Stimulated activated naive CD8-positive, alpha-beta T cell treated with anti-CD3 and anti-CD28 coated beads, Interleukin-15, Interleukin-2, amounts not matched to agents 100 ng/mL and 50 ng/mL, for 24 hours (primary cell): ENCODE results near the gene STX18.
A peak's percentile ranks its signal among the peaks of the same experiment; 100 is the strongest.
"Not testable (repeated sequence)": the region's sequence is repeated elsewhere in the genome, so short reads cannot be mapped to it uniquely, and the experiment has no call there.

ENCODE experiments used
- H3K27ac Mint-ChIP-seq: one replicate; pipeline ENCODE4 v1.8.0; 2021; ENCODE audit warnings: mild to moderate bottlenecking, mixed read lengths
- H3K27me3 Mint-ChIP-seq: one replicate; pipeline ENCODE4 v1.8.0; 2021; ENCODE audit warnings: mixed read lengths
- H3K36me3 Mint-ChIP-seq: one replicate; pipeline ENCODE4 v1.8.0; 2021; ENCODE audit warnings: low read depth, mixed read lengths
- H3K4me1 Mint-ChIP-seq: one replicate; pipeline ENCODE4 v1.8.0; 2021; ENCODE audit warnings: low read depth, mixed read lengths
- H3K4me3 Mint-ChIP-seq: one replicate; pipeline ENCODE4 v1.8.0; 2021; ENCODE audit warnings: mild to moderate bottlenecking, mixed read lengths
- H3K9me3 Mint-ChIP-seq: one replicate; pipeline ENCODE4 v1.8.0; 2021; ENCODE audit warnings: mixed read lengths

The STX18 gene

DNA sequence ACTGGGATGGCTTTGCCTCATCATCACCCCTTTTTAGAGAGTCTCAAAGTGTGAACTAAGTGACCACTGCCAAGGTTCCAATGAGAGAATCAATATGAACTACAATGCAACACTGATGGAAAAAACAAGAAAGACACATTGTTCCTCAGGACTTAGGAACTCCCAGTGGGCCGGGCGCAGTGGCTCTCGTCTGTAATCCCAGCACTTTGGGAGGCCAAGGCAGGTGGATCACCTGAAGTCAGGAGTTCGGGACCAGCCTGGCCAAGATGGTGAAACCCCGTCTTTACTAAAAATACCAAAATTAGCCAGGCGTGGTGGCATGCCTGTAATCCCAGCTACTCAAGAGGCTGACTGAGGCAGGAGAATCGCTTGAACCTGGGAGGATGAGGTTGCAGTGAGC, 119.7 kb downstream of the STX18 start:
- not testable (repeated sequence) for H3K27me3 Mint-ChIP-seq, H3K4me3 Mint-ChIP-seq, H3K27ac Mint-ChIP-seq, H3K9me3 Mint-ChIP-seq
- Mint-ChIP-seq H3K36me3 (peaks cover 40% of the 10 kb centered on the region), H3K4me1 (peaks cover 24% of the 10 kb centered on the region)

DNA sequence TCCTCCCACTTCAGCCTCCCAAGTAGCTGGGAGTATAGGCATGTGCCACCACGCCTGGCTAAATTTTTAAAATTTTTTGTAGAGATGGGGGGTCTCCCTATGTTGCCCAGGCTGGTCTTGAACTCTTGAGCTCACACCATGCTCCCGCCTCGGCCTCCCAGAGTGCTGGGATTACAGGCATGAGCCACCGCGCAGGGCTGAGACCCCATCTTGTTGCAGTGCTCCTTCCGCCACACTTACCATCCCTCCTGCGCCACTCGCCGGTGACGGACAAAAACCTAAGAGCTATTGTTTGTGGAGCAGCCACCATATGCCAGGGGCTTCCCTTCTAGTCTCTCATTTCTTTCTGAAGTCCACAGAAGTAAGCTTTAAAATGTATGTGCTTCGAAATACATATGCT, 120.5 kb downstream of the STX18 start:
- H3K36me3 Mint-ChIP-seq: peaks cover 40% of the 10 kb centered on the region
- H3K4me1 Mint-ChIP-seq: peaks cover 24% of the 10 kb centered on the region
- no peak overlapping the region for H3K4me3 Mint-ChIP-seq
- no peak overlapping the region for H3K27ac Mint-ChIP-seq
- no peaks in the 10 kb centered on the region for H3K27me3 Mint-ChIP-seq
- no peaks in the 10 kb centered on the region for H3K9me3 Mint-ChIP-seq

DNA sequence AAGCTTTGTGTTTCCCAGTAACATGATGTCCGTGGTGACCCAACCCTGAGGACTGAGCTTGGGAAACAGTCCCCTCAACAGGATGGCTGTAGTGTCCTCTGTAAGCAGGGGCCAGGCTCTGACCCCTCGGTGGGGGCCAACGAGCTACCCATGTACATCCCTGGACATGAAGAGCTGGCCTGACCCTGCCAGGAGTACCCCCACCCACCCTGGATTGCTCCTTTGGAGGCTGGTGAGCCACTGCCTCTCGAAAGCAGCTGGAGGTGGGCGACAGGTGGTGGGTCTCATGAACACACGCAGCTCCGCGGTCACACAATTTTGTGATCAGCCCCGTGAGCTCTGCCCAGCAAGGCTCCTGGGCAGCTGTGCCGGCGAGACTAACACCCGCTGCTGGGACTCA, 121.4 kb downstream of the STX18 start:
- H3K27me3 Mint-ChIP-seq: no peaks in the 10 kb centered on the region
- no peak overlapping the region for H3K4me3 Mint-ChIP-seq
- no peaks in the 10 kb centered on the region for H3K9me3 Mint-ChIP-seq
- H3K27ac Mint-ChIP-seq: no peak overlapping the region
- peaks cover 40% of the 10 kb centered on the region for H3K36me3 Mint-ChIP-seq
- peaks cover 24% of the 10 kb centered on the region for H3K4me1 Mint-ChIP-seq

DNA sequence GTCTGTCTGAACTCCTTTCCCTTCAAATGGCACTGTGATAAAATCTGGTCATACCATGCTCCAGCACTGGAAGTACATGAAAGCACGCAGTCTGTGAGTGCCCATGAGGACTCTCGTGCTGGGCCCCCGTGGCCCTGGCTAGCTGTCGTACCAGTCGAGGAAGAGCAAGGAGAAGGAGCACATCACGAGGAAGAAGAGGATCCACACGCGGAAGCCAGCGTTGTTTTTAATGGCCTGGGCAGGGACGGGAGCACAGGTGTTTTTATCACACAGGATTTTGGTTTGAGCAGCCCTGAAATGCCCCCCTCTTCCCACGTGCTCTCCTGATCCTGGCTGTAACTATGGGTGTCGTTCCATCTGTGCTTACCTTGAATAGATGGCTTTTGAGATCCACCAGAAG, 122.0 kb downstream of the STX18 start:
- H3K27me3 Mint-ChIP-seq: no peaks in the 10 kb centered on the region
- H3K4me1 Mint-ChIP-seq: peaks cover 24% of the 10 kb centered on the region
- H3K4me3 Mint-ChIP-seq: no peak overlapping the region
- H3K36me3 Mint-ChIP-seq: peaks cover 40% of the 10 kb centered on the region
- H3K27ac Mint-ChIP-seq: no peak overlapping the region
- no peaks in the 10 kb centered on the region for H3K9me3 Mint-ChIP-seq

DNA sequence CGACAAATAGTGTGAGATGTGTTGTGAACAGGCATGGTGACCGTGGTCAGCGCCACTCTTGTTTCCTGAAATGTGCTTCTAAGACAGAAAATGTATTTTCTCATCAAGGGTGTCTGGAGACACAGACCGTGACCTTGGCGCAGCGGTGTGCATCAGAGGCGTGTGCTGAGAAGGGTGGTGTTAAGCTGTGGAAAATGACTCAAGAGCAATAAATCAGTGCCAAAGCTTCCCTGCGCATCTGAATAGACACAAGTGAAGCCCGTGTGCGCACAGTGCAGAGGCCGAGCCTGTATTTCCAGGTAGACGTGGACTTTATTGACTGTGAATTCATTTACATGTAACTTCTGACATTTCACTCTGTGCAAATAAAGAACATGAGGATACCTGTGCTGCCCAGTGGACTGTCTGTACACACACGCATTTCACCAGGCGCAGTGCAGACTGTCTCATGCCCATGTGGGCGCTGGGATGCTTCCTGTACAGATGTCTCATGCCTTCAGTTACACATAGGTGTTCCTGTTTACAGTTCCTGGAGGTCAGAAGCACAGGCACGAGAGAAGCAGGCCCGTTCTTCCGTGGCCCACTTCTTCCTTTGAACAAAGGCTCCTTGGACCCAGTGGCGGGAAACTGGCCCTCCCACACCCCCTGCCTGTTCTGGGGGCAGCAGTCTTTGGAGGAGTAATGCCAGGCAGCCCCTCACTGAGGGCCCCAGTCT, 123.0 kb downstream of the STX18 start:
- no peaks in the 10 kb centered on the region for H3K9me3 Mint-ChIP-seq
- H3K4me3 Mint-ChIP-seq: no peak overlapping the region
- peak overlapping the region; percentile 65 for H3K27ac Mint-ChIP-seq
- peaks cover 24% of the 10 kb centered on the region for H3K4me1 Mint-ChIP-seq
- H3K27me3 Mint-ChIP-seq: no peaks in the 10 kb centered on the region
- H3K36me3 Mint-ChIP-seq: peaks cover 40% of the 10 kb centered on the region

DNA sequence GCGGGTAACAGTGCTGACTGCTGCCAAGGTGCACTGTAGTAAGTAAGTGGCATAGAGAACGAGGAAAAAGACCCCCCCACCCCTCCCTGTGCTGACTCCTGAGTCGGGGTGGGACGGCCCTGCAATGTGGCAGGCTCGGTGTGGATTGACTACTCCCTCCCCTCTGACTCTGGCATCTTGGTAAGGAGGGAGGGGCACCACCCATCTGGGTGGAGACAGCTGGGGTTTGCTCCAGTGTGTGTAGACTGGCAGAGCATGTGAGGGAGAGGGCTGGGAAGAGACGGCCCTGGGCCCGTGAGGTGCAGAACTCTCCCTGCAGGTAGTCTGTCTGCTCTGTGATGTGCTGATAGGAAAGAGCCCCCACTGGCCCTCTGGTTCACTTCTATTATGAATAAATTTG, 124.0 kb downstream of the STX18 start:
- H3K9me3 Mint-ChIP-seq: no peaks in the 10 kb centered on the region
- H3K4me1 Mint-ChIP-seq: peaks cover 24% of the 10 kb centered on the region
- no peak overlapping the region for H3K4me3 Mint-ChIP-seq
- H3K27me3 Mint-ChIP-seq: no peaks in the 10 kb centered on the region
- peaks cover 36% of the 10 kb centered on the region for H3K36me3 Mint-ChIP-seq
- H3K27ac Mint-ChIP-seq: no peak overlapping the region

DNA sequence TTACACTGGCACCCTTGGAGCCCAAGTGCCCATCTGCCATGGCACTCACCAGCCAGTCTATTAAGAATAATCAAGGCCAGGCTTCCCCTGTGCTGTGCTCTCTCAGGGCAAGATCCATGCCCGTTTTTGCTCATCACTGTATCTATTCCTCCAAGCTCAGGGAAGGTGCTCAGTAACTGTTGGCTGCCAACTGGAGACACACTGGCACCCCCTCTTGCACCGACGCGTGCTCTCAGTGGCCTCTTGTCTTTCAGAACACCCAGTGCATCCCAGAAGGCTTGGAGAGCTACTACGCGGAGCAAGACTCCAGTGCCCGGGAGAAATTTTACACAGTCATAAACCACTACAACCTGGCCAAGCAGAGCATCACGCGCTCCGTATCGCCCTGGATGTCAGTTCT, 124.9 kb downstream of the STX18 start:
- Mint-ChIP-seq H3K4me3 (no peak overlapping the region), H3K27me3 (no peaks in the 10 kb centered on the region), H3K4me1 (peaks cover 24% of the 10 kb centered on the region), H3K9me3 (no peaks in the 10 kb centered on the region), H3K36me3 (peaks cover 36% of the 10 kb centered on the region), H3K27ac (peak overlapping the region; percentile 1)

DNA sequence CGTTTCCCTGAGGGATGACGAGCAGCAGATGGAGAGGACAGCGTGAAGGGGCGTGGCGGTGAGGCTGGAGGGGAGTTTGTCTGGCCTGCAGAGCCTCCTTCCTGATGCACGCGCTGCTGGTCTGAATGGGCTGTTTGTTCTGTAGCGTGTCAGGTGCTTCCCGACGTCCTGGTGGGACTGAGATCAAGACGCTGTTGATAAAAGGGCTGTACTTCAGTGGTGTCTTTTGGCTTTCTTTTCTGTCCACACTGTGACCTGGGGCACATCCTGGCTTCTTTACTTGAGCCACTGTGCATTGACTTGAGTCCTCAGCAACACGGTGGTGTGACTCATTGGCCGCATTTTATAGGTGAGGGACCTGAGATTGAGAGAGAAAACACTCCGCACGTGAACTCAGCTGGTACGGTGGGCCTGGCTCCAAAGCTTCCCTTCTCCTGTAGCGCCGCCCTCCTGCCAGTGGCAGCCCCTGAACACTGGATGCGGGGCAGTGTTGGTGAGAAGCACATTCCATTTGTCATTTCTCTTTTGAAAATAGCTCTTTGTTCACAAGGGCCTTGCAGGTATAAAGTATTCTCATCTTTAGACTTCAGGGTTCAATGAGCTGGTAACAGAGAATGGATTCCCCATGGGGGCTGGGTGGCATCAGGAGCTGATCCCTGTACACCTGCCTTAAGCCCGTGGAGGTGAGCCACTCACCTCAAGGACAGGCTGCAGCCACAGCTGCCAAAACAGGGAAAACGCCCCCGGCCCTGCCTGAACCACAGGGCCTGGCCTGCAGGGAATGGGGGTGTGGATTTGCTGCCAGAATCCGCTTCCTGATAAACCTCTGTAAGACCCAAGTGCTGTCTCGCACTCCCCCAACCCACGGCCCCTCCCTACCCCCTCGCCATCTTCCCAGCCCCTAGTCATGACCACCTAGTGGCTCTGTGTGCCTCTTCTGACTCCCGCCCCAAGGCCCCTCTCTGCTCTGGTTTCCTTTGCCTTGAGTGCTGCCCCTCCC, 125.7 kb downstream of the STX18 start:
- Mint-ChIP-seq H3K27me3 (no peaks in the 10 kb centered on the region), H3K4me1 (peaks cover 24% of the 10 kb centered on the region), H3K36me3 (peaks cover 27% of the 10 kb centered on the region), H3K9me3 (no peaks in the 10 kb centered on the region), H3K27ac (peak overlapping the region; percentile 1), H3K4me3 (no peak overlapping the region)

DNA sequence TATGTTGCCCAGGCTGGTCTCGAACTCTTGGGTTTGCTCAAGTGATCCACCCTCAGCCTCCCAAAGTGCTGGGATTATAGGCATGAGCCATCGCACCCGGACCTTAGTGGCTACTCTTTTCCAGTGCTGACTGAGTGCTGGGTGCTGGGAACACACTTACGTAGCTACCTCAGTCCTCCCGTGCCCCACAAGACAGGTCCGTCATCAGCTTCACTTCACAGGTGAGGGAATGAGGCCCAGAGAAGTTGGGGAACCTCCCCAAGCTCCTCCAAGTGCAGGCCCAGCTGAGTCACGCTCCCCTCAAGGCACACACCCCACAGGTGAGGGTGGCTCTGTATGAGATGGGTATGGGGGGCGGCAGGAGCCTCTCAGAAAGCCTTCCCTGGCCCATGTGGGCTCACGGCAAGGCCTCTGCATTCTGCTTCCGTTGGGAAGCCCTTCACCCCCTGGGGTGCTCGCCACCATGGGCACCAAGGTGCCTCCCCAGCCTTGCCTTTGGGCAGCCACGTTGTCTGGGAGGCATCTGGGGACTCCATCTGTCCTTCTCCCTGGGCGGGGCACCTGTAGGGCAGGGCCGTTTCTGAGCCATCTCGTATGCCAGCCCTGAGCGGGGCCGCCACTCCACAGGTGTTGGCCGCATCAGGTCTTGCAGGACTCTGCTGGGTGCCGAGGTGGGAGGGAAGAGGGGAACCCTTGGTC, 126.6 kb downstream of the STX18 start:
- peaks cover 24% of the 10 kb centered on the region for H3K4me1 Mint-ChIP-seq
- no peaks in the 10 kb centered on the region for H3K9me3 Mint-ChIP-seq
- H3K27ac Mint-ChIP-seq: no peak overlapping the region
- peaks cover 21% of the 10 kb centered on the region for H3K36me3 Mint-ChIP-seq
- H3K27me3 Mint-ChIP-seq: no peaks in the 10 kb centered on the region
- H3K4me3 Mint-ChIP-seq: no peak overlapping the region

DNA sequence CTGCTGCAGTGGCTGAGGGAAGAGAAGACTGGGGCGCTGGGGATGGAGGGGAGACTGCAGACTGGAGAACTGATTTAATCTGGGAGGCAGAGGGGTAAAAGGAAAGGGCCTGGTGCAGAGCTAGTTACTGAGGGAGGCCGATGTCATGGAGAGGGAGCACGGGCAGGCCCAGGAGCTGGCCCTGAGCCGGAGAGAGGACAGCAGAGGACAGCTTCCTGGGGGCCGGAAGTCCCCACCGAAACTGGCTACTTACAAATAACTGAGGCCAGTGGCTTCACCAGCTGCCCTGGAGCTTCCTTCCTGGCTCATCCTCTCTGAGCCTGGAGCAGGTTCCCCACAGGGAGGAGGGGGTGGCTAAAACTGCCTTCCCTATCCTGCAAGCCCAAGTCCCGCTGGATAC, 128.0 kb downstream of the STX18 start:
- no peaks in the 10 kb centered on the region for H3K9me3 Mint-ChIP-seq
- no peak overlapping the region for H3K4me3 Mint-ChIP-seq
- H3K27me3 Mint-ChIP-seq: no peaks in the 10 kb centered on the region
- no peak overlapping the region for H3K27ac Mint-ChIP-seq
- peaks cover 14% of the 10 kb centered on the region for H3K36me3 Mint-ChIP-seq
- H3K4me1 Mint-ChIP-seq: peaks cover 14% of the 10 kb centered on the region

DNA sequence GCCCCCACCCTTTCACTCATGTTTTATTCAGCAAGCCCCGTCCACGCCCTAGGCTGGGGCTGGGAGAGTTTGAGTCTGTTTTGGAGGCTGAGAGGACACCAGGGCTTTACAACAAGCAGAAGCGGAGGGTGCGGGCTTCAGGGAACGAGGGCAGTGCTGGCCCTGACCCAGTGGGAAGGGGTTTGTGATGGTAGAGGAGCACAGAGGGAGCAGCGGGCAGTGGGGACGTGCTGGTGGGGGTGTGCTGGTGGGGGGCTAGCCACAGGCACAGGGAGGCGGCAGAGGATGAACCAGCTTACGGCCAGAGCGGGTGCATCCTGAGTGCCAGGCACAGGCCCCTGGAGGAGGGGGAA, 128.5 kb downstream of the STX18 start:
- peaks cover 9% of the 10 kb centered on the region for H3K36me3 Mint-ChIP-seq
- no peaks in the 10 kb centered on the region for H3K9me3 Mint-ChIP-seq
- H3K4me1 Mint-ChIP-seq: peaks cover 10% of the 10 kb centered on the region
- no peak overlapping the region for H3K4me3 Mint-ChIP-seq
- H3K27ac Mint-ChIP-seq: no peak overlapping the region
- H3K27me3 Mint-ChIP-seq: no peaks in the 10 kb centered on the region

DNA sequence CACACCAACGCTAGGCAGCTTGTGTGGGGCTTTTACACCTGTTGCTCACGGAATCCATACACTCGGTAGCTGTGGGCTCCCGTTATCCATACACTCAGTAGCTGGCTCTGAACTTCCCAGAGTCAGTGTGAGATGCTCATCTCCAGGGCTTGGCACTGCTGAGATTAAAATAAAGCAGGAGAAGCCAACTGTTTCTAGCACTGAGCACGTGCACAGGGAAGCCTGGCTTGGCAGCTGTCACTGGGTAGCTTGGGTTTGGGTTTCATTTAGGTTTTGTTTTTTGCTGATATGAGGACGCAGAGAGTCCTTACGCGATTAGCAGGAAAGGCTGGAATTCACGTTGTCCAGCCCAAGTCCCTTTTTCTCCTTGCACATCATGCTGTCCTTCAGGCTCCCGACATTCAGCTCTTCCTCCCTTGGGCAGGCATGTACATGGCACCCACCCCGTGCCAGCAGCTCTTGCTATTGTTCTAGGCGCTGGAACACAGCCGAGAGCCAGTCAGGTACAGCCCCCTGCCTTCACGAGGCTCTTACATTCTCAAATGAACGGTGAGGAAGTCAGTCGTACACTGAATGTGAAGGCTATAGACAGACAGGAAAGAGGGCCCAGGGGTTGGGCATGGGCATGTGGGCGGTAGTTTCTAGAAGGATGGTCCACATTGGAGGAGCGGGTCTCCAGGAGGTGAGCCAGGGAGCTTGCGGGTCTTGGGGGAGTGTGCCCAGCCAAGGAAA, 129.0 kb downstream of the STX18 start:
- no peak overlapping the region for H3K27ac Mint-ChIP-seq

DNA sequence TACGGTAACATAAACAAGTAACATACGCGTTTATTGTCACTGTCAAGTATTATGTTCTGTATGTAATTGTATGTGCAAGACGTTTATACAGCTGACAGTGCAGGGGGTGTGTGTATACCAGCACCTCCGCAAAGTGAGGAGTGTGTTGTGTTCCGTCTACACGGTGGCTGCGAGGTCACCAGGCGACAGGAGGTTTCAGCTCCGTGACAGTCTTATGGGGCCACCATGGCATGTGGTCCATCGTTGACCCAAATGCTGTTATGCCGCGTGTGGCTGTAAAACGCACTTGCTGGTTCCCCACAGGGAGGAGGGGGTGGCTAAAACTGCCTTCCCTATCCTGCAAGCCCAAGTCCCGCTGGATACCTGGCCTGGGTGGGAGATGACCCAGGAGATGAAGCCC, 129.9 kb downstream of the STX18 start:
- H3K27ac Mint-ChIP-seq: no peak overlapping the region
- H3K4me1 Mint-ChIP-seq: no peaks in the 10 kb centered on the region
- H3K4me3 Mint-ChIP-seq: no peak overlapping the region
- H3K9me3 Mint-ChIP-seq: no peaks in the 10 kb centered on the region
- no peaks in the 10 kb centered on the region for H3K27me3 Mint-ChIP-seq
- no peaks in the 10 kb centered on the region for H3K36me3 Mint-ChIP-seq

More for the DNA sequence above, 129.0 kb downstream of the STX18 start:
- H3K36me3 Mint-ChIP-seq: peaks cover 4% of the 10 kb centered on the region
- H3K4me3 Mint-ChIP-seq: no peak overlapping the region
- no peaks in the 10 kb centered on the region for H3K9me3 Mint-ChIP-seq
- H3K4me1 Mint-ChIP-seq: peaks cover 4% of the 10 kb centered on the region
- no peaks in the 10 kb centered on the region for H3K27me3 Mint-ChIP-seq

DNA sequence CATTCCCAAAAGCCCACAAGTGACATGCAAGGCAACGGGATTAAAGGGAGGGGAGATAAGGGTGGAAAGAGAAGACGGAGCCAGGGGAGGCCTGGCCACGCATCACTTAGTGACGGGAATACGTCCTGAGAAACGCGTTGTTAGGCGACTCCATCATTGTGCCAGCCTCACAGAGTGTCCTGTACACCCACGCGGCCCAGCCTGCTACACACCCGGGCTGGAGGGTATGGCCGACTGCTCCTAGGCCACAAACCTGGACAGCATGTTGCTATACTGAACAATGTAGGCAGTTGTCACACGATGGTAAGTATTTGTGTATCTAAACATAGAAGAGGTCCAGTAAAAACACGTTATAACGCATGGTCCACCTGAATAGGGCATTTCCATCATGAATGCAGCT, 131.6 kb downstream of the STX18 start:
- no peaks in the 10 kb centered on the region for H3K9me3 Mint-ChIP-seq
- no peaks in the 10 kb centered on the region for H3K27me3 Mint-ChIP-seq
- no peaks in the 10 kb centered on the region for H3K4me1 Mint-ChIP-seq

More for the DNA sequence above, 131.6 kb downstream of the STX18 start:
- no peak overlapping the region for H3K27ac Mint-ChIP-seq
- no peak overlapping the region for H3K4me3 Mint-ChIP-seq
- no peaks in the 10 kb centered on the region for H3K36me3 Mint-ChIP-seq
